H9 (cell line): ENCODE measurements around the gene TARBP2. TPM values are rescaled to one million over a fixed set of nuclear protein-coding genes. Genes with fewer than 3 reads are reported as not detected.
A peak's percentile ranks its signal among the peaks of the same experiment; 100 is the strongest.

ENCODE experiments used
- DNase-seq: peaks from one replicate; pipeline ENCODE4 v3.0.0-alpha.2; 2017
- H2AFZ ChIP-seq: one replicate; pipeline ENCODE4 v1.6.1; 2013; ENCODE audit warnings: mild to moderate bottlenecking, low read length, control low read depth, moderate library complexity
- H2AK5ac ChIP-seq: 2 replicates; pipeline ENCODE4 v1.6.1; 2013; ENCODE audit warnings: low read length, control low read depth, mixed read lengths; ENCODE audit not compliant: insufficient read length
- H2BK120ac ChIP-seq: one replicate; pipeline ENCODE4 v1.6.1; 2013; ENCODE audit warnings: low read depth, mild to moderate bottlenecking, low read length, control low read depth, inconsistent platforms; ENCODE audit not compliant: poor library complexity, severe bottlenecking
- H2BK12ac ChIP-seq: 2 replicates; pipeline ENCODE4 v1.6.1; 2013; ENCODE audit warnings: low read length, control low read depth, mixed read lengths, low read depth; ENCODE audit not compliant: insufficient read length
- H2BK15ac ChIP-seq: 2 replicates; pipeline ENCODE4 v1.6.1; 2013; ENCODE audit warnings: low read depth, low read length, control low read depth
- H2BK20ac ChIP-seq: one replicate; pipeline ENCODE4 v1.6.1; 2013; ENCODE audit warnings: low read depth, mild to moderate bottlenecking, low read length, control low read depth, inconsistent platforms; ENCODE audit not compliant: poor library complexity, severe bottlenecking
- H2BK5ac ChIP-seq: 2 replicates; pipeline ENCODE4 v1.6.1; 2013; ENCODE audit warnings: low read length, control low read depth, mixed read lengths; ENCODE audit not compliant: insufficient read length
- H3K14ac ChIP-seq: 2 replicates; pipeline ENCODE4 v1.6.1; 2013; ENCODE audit warnings: low read length, control low read depth; ENCODE audit not compliant: insufficient read depth
- H3K18ac ChIP-seq: 2 replicates; pipeline ENCODE4 v1.6.1; 2013; ENCODE audit warnings: low read depth, mild to moderate bottlenecking, mixed read lengths, low read length, control low read depth; ENCODE audit not compliant: insufficient read length
- H3K23ac ChIP-seq: 2 replicates; pipeline ENCODE4 v1.6.1; 2013; ENCODE audit warnings: low read length, control low read depth, mixed read lengths, low read depth; ENCODE audit not compliant: insufficient read length
- H3K23me2 ChIP-seq: 2 replicates; pipeline ENCODE4 v1.6.1; 2013; ENCODE audit warnings: low read depth, mild to moderate bottlenecking, mixed read lengths, low read length, control low read depth; ENCODE audit not compliant: insufficient read length, poor library complexity, severe bottlenecking
- H3K27ac ChIP-seq: 2 replicates; pipeline ENCODE4 v1.5.1; 2013; ENCODE audit warnings: low read length, control low read depth, mixed read lengths, low read depth; ENCODE audit not compliant: insufficient read length
- H3K27me3 ChIP-seq: 2 replicates; pipeline ENCODE4 v1.6.1; 2013; ENCODE audit warnings: low read length, control low read depth, inconsistent platforms; ENCODE audit not compliant: insufficient read depth
- H3K4ac ChIP-seq: 2 replicates; pipeline ENCODE4 v1.6.1; 2013; ENCODE audit warnings: low read depth, mild to moderate bottlenecking, control low read depth, inconsistent platforms, low read length, moderate library complexity
- H3K4me1 ChIP-seq: 2 replicates; pipeline ENCODE4 v1.6.1; 2013; ENCODE audit warnings: low read length, control low read depth, inconsistent platforms; ENCODE audit not compliant: insufficient read depth
- H3K4me2 ChIP-seq: 2 replicates; pipeline ENCODE4 v1.6.1; 2013; ENCODE audit warnings: low read length, control low read depth, mixed read lengths; ENCODE audit not compliant: insufficient read length, insufficient read depth
- H3K56ac ChIP-seq: 2 replicates; pipeline ENCODE4 v1.6.1; 2013; ENCODE audit warnings: low read depth, mild to moderate bottlenecking, mixed read lengths, low read length, control low read depth; ENCODE audit not compliant: insufficient read length
- H3K79me1 ChIP-seq: 2 replicates; pipeline ENCODE4 v1.6.1; 2013; ENCODE audit warnings: low read depth, mild to moderate bottlenecking, moderate library complexity, low read length, control low read depth, inconsistent platforms; ENCODE audit not compliant: insufficient read depth, poor library complexity, severe bottlenecking
- H3K79me2 ChIP-seq: 2 replicates; pipeline ENCODE4 v1.6.1; 2013; ENCODE audit warnings: low read length, control low read depth, inconsistent platforms; ENCODE audit not compliant: insufficient read depth
- H3K9ac ChIP-seq: 2 replicates; pipeline ENCODE4 v1.6.1; 2013; ENCODE audit warnings: low read length, control low read depth, mixed read lengths; ENCODE audit not compliant: insufficient read length; ENCODE audit errors: extremely low read depth
- H3K9me3 ChIP-seq: one replicate; pipeline ENCODE4 v1.6.1; 2013; ENCODE audit warnings: low read depth, low read length, inconsistent platforms; ENCODE audit not compliant: control insufficient read depth
- H3T11ph ChIP-seq: one replicate; pipeline ENCODE4 v1.6.1; 2013; ENCODE audit warnings: mild to moderate bottlenecking, low read length, control low read depth, inconsistent platforms
- H4K20me1 ChIP-seq: one replicate; pipeline ENCODE4 v1.6.1; 2013; ENCODE audit not compliant: control insufficient read depth, insufficient read length, insufficient read depth
- H4K5ac ChIP-seq: 2 replicates; pipeline ENCODE4 v1.6.1; 2013; ENCODE audit warnings: low read depth, mild to moderate bottlenecking, mixed read lengths, low read length, control low read depth; ENCODE audit not compliant: insufficient read length
- H4K8ac ChIP-seq: replicated peaks from 2 replicates; pipeline ENCODE4 v1.6.1; 2013; ENCODE audit warnings: low read length, control low read depth, mixed read lengths, low read depth; ENCODE audit not compliant: insufficient read length
- H4K91ac ChIP-seq: 2 replicates; pipeline ENCODE4 v1.6.1; 2013; ENCODE audit warnings: low read depth, mild to moderate bottlenecking, moderate library complexity, mixed read lengths, low read length, control low read depth; ENCODE audit not compliant: insufficient read length
- H3K27ac Mint-ChIP-seq, 3 experiments: 2 replicates in 2 of 3; 3 replicates in 1 of 3; pipeline ENCODE4 v1.8.0; 2020 to 2021; ENCODE audit warnings: mixed read lengths in 3 of 3, mild to moderate bottlenecking in 1 of 3, moderate library complexity in 1 of 3
- H3K27me3 Mint-ChIP-seq: 2 replicates; pipeline ENCODE4 v1.8.0; 2021; ENCODE audit warnings: low read depth, mild to moderate bottlenecking, moderate library complexity, mixed read lengths
- H3K36me3 Mint-ChIP-seq, 3 experiments: 2 replicates in 2 of 3; 3 replicates in 1 of 3; pipeline ENCODE4 v1.8.0; 2020 to 2021; ENCODE audit warnings: low read depth in 3 of 3, mixed read lengths in 3 of 3; ENCODE audit not compliant: insufficient read depth in 1 of 3
- H3K4me1 Mint-ChIP-seq, 2 experiments: 2 replicates each; pipeline ENCODE4 v1.8.0; 2020; ENCODE audit warnings: mixed read lengths in 2 of 2
- H3K4me3 Mint-ChIP-seq, 2 experiments: 2 replicates in 1 of 2; 3 replicates in 1 of 2; pipeline ENCODE4 v1.8.0; 2020 to 2021; ENCODE audit warnings: mild to moderate bottlenecking in 2 of 2, mixed read lengths in 2 of 2, moderate library complexity in 1 of 2
- H3K9me3 Mint-ChIP-seq, 2 experiments: 2 replicates in 1 of 2; 3 replicates in 1 of 2; pipeline ENCODE4 v1.8.0; 2020; ENCODE audit warnings: mild to moderate bottlenecking in 2 of 2, mixed read lengths in 2 of 2, moderate library complexity in 1 of 2
- CTCF ChIP-seq: fragments of 200-600 bp; sonication (generic); conservative IDR thresholded peaks from 3 replicates; pipeline ENCODE4 v1.8.0; 2021; ENCODE audit warnings: antibody characterized with exemption, mild to moderate bottlenecking
- WGBS: extraction: QIAGEN DNeasy Blood & Tissue Kit; methylation state at CpG from one replicate; pipeline ENCODE4 v1.1.7; 2013; ENCODE audit warnings: missing lambda C conversion rate, low lambda C conversion rate, mixed read lengths; ENCODE audit not compliant: insufficient read length; ENCODE audit errors: extremely low coverage; 5-methylcytosine and 5-hydroxymethylcytosine counted together
- total RNA-seq: library from RNA; stranded (reverse); gene quantifications from 2 replicates; pipeline ENCODE4 v1.2.1, GENCODE V29; 2021

TARBP2 gene
- total RNA-seq, 1 experiment from 2014 or later = 79.2 TPM

GRCh38 chr12:53506881-53507602 is 6.0 kb downstream of the TARBP2 start, which contains the start of gene NPFF:
NPFF (minus strand) TSS chr12:53507484; CDS start chr12:53507474, 10 bp downstream.
- Histone ChIP-seq H2AK5ac (no peak within 1 kb of the TSS), H4K20me1 (no peaks in the 10 kb centered on the region), H4K5ac (no peak within 1 kb of the TSS), H2BK120ac (no peak within 1 kb of the TSS), H3K18ac (no peak within 1 kb of the TSS), H3K27me3 (no peaks in the 10 kb centered on the region), H2BK15ac (no peak within 1 kb of the TSS), H3K56ac (no peak within 1 kb of the TSS), H3K4me2 (no peak within 1 kb of the TSS), H4K91ac (no peak within 1 kb of the TSS), H4K8ac (no peak within 1 kb of the TSS), H3K9me3 (no peaks in the 10 kb centered on the region), H3K9ac (no peak within 1 kb of the TSS), H3K23me2 (no peaks in the 10 kb centered on the region), H3K79me2 (no peaks in the 10 kb centered on the region), H2AFZ (no peak within 1 kb of the TSS), H3K27ac (no peak within 1 kb of the TSS), H3K14ac (no peak within 1 kb of the TSS), H3K23ac (no peak within 1 kb of the TSS), H3T11ph (no peak within 1 kb of the TSS), H2BK5ac (no peak within 1 kb of the TSS), H2BK12ac (no peak within 1 kb of the TSS), H2BK20ac (no peak within 1 kb of the TSS), H3K79me1 (peaks cover 1% of the 10 kb centered on the region), H3K4me1 (no peaks in the 10 kb centered on the region), H3K4ac (no peak within 1 kb of the TSS)
- TF ChIP-seq CTCF = no peak
- DNase-seq = no peak
- no peaks in the 10 kb centered on the region for H3K27me3 Mint-ChIP-seq
- peaks cover 19 to 36% (median 29%) of the 10 kb centered on the region in 3 experiments for H3K36me3 Mint-ChIP-seq
- H3K4me3 Mint-ChIP-seq = no peak within 1 kb of the TSS
- H3K27ac Mint-ChIP-seq = peak within 1 kb of the TSS; percentile 82 to 90 (median 86); a peak in 6 of 7 replicates
- peaks cover 7 to 14% of the 10 kb centered on the region in 2 experiments for H3K4me1 Mint-ChIP-seq
- no peaks in the 10 kb centered on the region for H3K9me3 Mint-ChIP-seq
- WGBS = no CpG with 5 or more reads among the region's 9 CpGs
